Muscle layer of colon (tissue), 2 donors: ENCODE results near the gene NTRK3.

Source experiments
- H3K27ac ChIP-seq: one replicate; pipeline ENCODE4 v1.7.0; 2013; ENCODE audit warnings: low read depth, mild to moderate bottlenecking, low read length, moderate library complexity
- H3K27me3 ChIP-seq, 2 donors: one replicate each; pipeline ENCODE4 v1.7.0; 2013; ENCODE audit warnings: low read length in 2 of 2, mild to moderate bottlenecking in 2 of 2; ENCODE audit not compliant: insufficient read depth in 2 of 2, control insufficient read depth in 1 of 2
- H3K36me3 ChIP-seq: one replicate; pipeline ENCODE4 v1.7.0; 2013; ENCODE audit warnings: mild to moderate bottlenecking, low read length; ENCODE audit not compliant: insufficient read depth
- H3K4me1 ChIP-seq: one replicate; pipeline ENCODE4 v1.7.0; 2013; ENCODE audit warnings: mild to moderate bottlenecking, low read length; ENCODE audit not compliant: insufficient read depth
- H3K4me3 ChIP-seq, 2 donors: one replicate each; pipeline ENCODE4 v1.7.0; 2013; ENCODE audit warnings: low read length in 2 of 2, low read depth in 1 of 2, mild to moderate bottlenecking in 1 of 2, moderate library complexity in 1 of 2
- H3K9ac ChIP-seq: one replicate; pipeline ENCODE4 v1.7.0; 2013; ENCODE audit warnings: low read length
- H3K9me3 ChIP-seq: one replicate; pipeline ENCODE4 v1.7.0; 2013; ENCODE audit warnings: mild to moderate bottlenecking, low read length
- donor health status: abdominal sarcoma.
- donor health status: Adenocarcinoma of cecum.

The NTRK3 gene

GRCh38 chr15:88223084-88223483, 33.5 kb downstream of the NTRK3 start:
- Histone ChIP-seq H3K9ac (no peak overlapping the region), H3K4me3 (no peak overlapping the region), H3K27ac (no peak overlapping the region), H3K4me1 (peaks cover 10% of the 10 kb centered on the region), H3K36me3 (no peaks in the 10 kb centered on the region), H3K9me3 (no peaks in the 10 kb centered on the region), H3K27me3 (no peaks in the 10 kb centered on the region)

- Histone ChIP-seq H3K9me3 (no peaks in the 10 kb centered on the region), H3K4me1 (peaks cover 10% of the 10 kb centered on the region), H3K36me3 (no peaks in the 10 kb centered on the region), H3K27ac (no peak overlapping the region), H3K27me3 (no peaks in the 10 kb centered on the region), H3K9ac (no peak overlapping the region), H3K4me3 (no peak overlapping the region)
Observed at GRCh38 chr15:88221836-88222235, 34.7 kb downstream of the NTRK3 start.

- H3K9ac ChIP-seq = no peak overlapping the region
- no peak overlapping the region for H3K4me3 ChIP-seq
- H3K27me3 ChIP-seq = no peaks in the 10 kb centered on the region
- H3K9me3 ChIP-seq = no peaks in the 10 kb centered on the region
- no peaks in the 10 kb centered on the region for H3K36me3 ChIP-seq
- H3K27ac ChIP-seq = no peak overlapping the region
- H3K4me1 ChIP-seq = peaks cover 10% of the 10 kb centered on the region
Observed at GRCh38 chr15:88220443-88221335, 35.9 kb downstream of the NTRK3 start.

- H3K4me1 ChIP-seq = peaks cover 10% of the 10 kb centered on the region
- no peaks in the 10 kb centered on the region for H3K27me3 ChIP-seq
- no peaks in the 10 kb centered on the region for H3K9me3 ChIP-seq
- H3K27ac ChIP-seq = no peak overlapping the region
- no peak overlapping the region for H3K4me3 ChIP-seq
- no peaks in the 10 kb centered on the region for H3K36me3 ChIP-seq
- no peak overlapping the region for H3K9ac ChIP-seq
Observed at GRCh38 chr15:88219623-88220022, 36.9 kb downstream of the NTRK3 start.

GRCh38 chr15:88218557-88219221, 37.9 kb downstream of the NTRK3 start:
- peaks cover 10% of the 10 kb centered on the region for H3K4me1 ChIP-seq
- no peak overlapping the region for H3K4me3 ChIP-seq
- H3K9ac ChIP-seq = no peak overlapping the region
- H3K9me3 ChIP-seq = no peaks in the 10 kb centered on the region
- H3K27me3 ChIP-seq = no peaks in the 10 kb centered on the region
- no peaks in the 10 kb centered on the region for H3K36me3 ChIP-seq
- H3K27ac ChIP-seq = no peak overlapping the region

GRCh38 chr15:88215066-88215648, 41.4 kb downstream of the NTRK3 start:
- Histone ChIP-seq H3K9me3 (no peaks in the 10 kb centered on the region), H3K4me1 (peaks cover 10% of the 10 kb centered on the region), H3K4me3 (no peak overlapping the region), H3K27ac (no peak overlapping the region), H3K9ac (no peak overlapping the region), H3K36me3 (no peaks in the 10 kb centered on the region), H3K27me3 (no peaks in the 10 kb centered on the region)

- Histone ChIP-seq H3K4me1 (no peaks in the 10 kb centered on the region), H3K4me3 (no peak overlapping the region), H3K9me3 (no peaks in the 10 kb centered on the region), H3K36me3 (no peaks in the 10 kb centered on the region), H3K9ac (no peak overlapping the region), H3K27me3 (no peaks in the 10 kb centered on the region), H3K27ac (no peak overlapping the region)
Observed at GRCh38 chr15:88209111-88209510, 47.4 kb downstream of the NTRK3 start.

GRCh38 chr15:88208396-88208795, 48.1 kb downstream of the NTRK3 start:
- H3K9me3 ChIP-seq = no peaks in the 10 kb centered on the region
- no peaks in the 10 kb centered on the region for H3K4me1 ChIP-seq
- no peak overlapping the region for H3K27ac ChIP-seq
- no peak overlapping the region for H3K4me3 ChIP-seq
- no peaks in the 10 kb centered on the region for H3K27me3 ChIP-seq
- no peak overlapping the region for H3K9ac ChIP-seq
- H3K36me3 ChIP-seq = no peaks in the 10 kb centered on the region

GRCh38 chr15:88207565-88207964, 49.0 kb downstream of the NTRK3 start:
- Histone ChIP-seq H3K9ac (no peak overlapping the region), H3K4me1 (no peaks in the 10 kb centered on the region), H3K27me3 (no peaks in the 10 kb centered on the region), H3K4me3 (no peak overlapping the region), H3K9me3 (no peaks in the 10 kb centered on the region), H3K27ac (no peak overlapping the region), H3K36me3 (no peaks in the 10 kb centered on the region)

GRCh38 chr15:88204584-88204983, 52.0 kb downstream of the NTRK3 start:
- H3K36me3 ChIP-seq = no peaks in the 10 kb centered on the region
- H3K9ac ChIP-seq = no peak overlapping the region
- no peaks in the 10 kb centered on the region for H3K9me3 ChIP-seq
- H3K27me3 ChIP-seq = no peaks in the 10 kb centered on the region
- H3K4me1 ChIP-seq = no peaks in the 10 kb centered on the region
- H3K27ac ChIP-seq = no peak overlapping the region
- H3K4me3 ChIP-seq = no peak overlapping the region

GRCh38 chr15:88202231-88202630, 54.3 kb downstream of the NTRK3 start:
- Histone ChIP-seq H3K9ac (no peak overlapping the region), H3K27me3 (no peaks in the 10 kb centered on the region), H3K36me3 (no peaks in the 10 kb centered on the region), H3K9me3 (no peaks in the 10 kb centered on the region), H3K27ac (no peak overlapping the region), H3K4me3 (no peak overlapping the region), H3K4me1 (no peaks in the 10 kb centered on the region)
